Colon (tissue), 2 donors: ENCODE measurements around the gene OR10J5.
"Not testable (repeated sequence)": the region's sequence is repeated elsewhere in the genome, so short reads cannot be mapped to it uniquely, and the experiment has no call there.

Experiments
- FAIRE-seq: peaks from 2 replicates; lab custom pipeline; 2012; peaks lifted over from hg19 to GRCh38; lab: Jason Lieb, UNC
- donor health status: control.
- donor health status: control.

OR10J5 gene, protein sequence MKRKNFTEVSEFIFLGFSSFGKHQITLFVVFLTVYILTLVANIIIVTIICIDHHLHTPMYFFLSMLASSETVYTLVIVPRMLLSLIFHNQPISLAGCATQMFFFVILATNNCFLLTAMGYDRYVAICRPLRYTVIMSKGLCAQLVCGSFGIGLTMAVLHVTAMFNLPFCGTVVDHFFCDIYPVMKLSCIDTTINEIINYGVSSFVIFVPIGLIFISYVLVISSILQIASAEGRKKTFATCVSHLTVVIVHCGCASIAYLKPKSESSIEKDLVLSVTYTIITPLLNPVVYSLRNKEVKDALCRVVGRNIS

DNA sequence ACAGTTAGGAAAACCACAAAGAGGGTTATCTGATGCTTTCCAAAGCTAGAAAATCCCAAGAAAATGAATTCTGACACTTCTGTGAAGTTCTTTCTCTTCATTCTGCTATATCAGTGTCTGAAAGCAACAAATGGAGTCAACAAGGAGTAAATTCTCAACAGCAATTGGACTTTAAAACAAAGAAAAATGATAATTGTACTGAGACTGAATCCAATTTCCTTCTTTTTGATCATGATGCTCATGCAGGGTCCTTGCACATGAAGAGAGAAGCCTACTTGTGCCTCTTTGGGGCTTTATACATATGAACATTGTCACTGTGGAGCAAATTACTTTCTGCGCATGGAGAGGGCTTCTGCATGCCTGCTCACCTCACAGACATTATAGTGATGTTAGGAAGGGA, at the start of gene OR10J5:
TSS of gene OR10J5 (minus strand) at position 101 of the 400 bp plus-strand sequence. CDS start at position 101, 0 bp downstream.
- FAIRE-seq = no peak

GRCh38 chr1:159584536-159584935, 48.7 kb upstream of the OR10J5 start:
- no peak for FAIRE-seq

GRCh38 chr1:159581422-159581821, 45.6 kb upstream of the OR10J5 start:
- FAIRE-seq = no peak

- FAIRE-seq = no peak
Measured at GRCh38 chr1:159580340-159580739, 44.5 kb upstream of the OR10J5 start.

DNA sequence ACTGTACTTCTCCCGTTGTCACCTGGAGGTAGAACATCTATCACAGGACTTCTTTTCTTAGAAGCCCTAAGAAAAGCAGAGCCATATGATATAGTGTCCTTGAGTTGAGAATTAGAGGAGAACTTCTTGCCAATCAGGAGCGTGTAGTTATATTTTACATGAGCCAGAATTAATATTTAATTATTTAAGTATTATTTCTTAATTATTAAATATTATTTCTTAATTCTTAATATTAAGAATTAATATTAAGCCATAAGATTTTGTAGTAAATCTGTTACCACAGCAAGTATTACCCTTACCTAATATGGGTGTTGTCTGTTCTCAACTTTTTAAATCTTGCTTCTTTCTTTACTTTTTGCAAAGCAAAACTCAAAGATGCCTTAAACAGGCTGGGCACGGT, 41.6 kb upstream of the OR10J5 start:
- no peak for FAIRE-seq

GRCh38 chr1:159562680-159563079, 26.9 kb upstream of the OR10J5 start:
- no peak for FAIRE-seq

GRCh38 chr1:159561497-159561896, 25.7 kb upstream of the OR10J5 start:
- no peak for FAIRE-seq

- no peak for FAIRE-seq
Measured at GRCh38 chr1:159560599-159560998, 24.8 kb upstream of the OR10J5 start.

DNA sequence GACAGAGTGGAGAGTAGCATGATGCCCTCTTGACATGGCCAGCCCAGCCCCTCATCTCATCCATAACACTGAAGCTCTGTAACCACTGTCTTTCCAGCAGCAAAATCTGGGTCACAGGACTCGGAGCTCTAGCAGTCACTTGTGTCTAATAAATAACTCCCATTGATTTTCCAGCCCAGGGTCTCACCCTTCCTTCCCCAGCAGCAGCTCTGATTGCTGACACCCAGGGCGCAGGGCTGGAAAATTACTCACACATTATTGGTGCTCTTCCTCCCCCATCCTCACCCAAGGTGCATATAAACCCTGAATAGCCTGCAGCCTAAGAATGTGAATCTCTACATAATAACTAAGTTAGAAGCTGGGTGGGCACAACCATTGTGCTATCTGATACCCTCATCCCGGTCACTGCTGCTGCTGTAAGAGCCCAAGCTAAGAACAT, 21.1 kb upstream of the OR10J5 start:
- no peak for FAIRE-seq

DNA sequence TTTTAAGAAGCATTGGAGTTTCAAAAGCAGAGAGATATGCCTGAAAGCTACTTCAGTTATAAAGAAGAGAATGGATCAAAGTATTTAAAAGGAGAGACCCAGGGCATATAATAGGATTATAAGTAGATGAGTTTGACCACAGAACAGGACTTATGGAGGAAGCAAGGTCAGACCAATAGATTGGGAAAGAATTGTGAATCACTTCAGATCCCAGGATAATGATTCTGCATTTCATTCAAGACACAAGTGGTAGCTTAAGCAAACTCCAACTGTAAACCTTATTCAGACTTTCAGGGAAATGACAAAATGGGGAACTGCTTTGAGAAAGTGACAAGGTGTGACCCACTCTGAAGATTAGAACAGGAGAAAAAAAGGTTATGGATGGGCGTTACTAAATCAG, 18.9 kb upstream of the OR10J5 start:
- FAIRE-seq = no peak

- no peak for FAIRE-seq
Measured at GRCh38 chr1:159554261-159554660, 18.5 kb upstream of the OR10J5 start.

- no peak for FAIRE-seq
Measured at GRCh38 chr1:159548126-159548525, 12.3 kb upstream of the OR10J5 start.

DNA sequence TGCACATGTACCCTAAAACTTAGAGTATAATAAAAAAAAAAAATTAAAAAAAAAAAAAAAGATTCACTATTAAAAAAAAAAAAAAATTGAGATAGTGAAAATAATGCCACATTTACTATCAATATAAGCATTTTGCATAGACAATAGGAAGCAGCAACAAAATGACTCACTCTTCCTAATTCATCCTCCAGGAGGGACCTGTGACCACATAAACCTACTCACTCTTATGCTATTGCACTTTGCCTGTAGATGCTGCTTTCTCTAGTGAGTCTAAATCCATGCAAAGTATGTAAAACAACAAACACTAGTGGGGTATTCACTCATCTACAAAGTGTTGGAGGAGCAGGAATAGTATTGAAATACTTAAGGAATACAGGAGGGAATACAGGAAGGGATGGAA, 2.9 kb downstream of the OR10J5 start:
- no peak for FAIRE-seq

DNA sequence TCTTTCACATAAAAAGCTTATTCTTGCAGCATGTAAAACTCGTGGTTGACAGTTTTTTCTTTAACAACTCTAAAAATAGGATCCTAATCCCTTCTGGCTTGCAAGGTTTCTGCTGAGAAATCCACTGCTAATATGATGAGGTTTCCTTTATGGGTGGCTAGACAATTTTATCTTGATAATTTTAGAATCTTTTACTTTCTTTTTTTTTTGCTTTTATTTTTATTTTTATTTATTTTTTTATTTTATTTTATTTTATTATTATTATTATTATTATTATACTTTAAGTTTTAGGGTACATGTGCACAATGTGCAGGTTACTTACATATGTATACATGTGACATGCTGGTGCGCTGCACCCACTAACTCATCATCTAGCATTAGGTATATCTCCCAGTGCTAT, 11.0 kb downstream of the OR10J5 start:
- not testable (repeated sequence) for FAIRE-seq

GRCh38 chr1:159510229-159510541, 25.6 kb downstream of the OR10J5 start:
- FAIRE-seq = no peak

GRCh38 chr1:159509440-159510228, 26.2 kb downstream of the OR10J5 start:
- FAIRE-seq = no peak

DNA sequence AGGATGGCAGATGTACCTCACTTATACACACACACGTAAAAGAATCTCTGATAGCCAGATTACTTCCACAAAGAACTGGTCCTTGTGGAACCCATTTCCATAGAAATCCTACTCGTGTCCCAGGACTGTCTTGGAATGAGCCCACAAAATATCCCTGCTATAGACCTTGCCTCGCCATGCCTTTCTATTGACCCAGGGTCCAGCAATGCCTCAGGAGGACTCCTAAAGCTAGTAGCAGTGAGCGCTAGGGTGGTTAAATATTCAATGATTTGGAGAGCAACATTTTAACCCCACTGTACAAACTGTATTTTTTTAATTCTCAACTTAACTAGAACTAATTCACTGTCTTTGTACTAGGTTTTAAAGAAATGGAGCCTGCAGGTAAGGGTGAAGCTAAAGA, 26.9 kb downstream of the OR10J5 start:
- FAIRE-seq = no peak

DNA sequence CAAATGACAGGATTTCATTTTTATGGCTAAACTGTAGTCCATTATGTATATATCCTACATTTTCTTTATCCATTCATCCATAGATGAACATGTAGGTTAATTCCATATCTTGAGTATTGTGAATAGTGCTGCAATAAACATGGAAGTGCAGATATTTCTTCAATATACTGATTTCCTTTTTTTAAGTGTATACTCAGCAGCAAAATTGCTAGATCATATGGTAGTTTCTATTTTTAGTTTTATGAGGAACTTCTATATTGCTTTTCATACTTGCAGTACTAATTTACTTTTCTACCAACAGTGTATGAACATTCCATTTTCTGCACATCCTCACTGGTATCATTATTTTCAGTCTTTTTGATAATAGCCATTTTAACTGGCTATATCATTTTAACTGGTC, 30.1 kb downstream of the OR10J5 start:
- no peak for FAIRE-seq

DNA sequence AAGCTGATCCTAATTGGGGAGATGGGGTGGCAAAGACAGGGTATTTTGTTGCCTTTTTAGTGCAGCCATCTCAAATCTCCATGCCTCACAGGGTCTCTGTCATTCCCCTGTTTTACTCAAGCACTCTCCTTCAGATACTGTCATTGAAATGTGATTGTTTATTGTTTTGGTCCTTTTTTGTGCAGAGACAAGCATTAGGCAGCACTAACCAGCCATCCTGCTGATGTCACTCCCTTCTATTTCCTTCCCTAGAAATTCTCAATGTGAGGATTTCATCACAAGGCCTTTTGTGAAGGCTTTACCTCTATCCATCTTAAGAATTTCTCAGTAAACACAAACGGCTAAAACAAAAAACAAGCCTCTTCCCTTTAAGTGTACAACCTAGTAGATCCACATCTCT, 34.7 kb downstream of the OR10J5 start:
- FAIRE-seq = no peak

- FAIRE-seq = not testable (repeated sequence)
Measured at GRCh38 chr1:159494513-159495210, 41.1 kb downstream of the OR10J5 start.

DNA sequence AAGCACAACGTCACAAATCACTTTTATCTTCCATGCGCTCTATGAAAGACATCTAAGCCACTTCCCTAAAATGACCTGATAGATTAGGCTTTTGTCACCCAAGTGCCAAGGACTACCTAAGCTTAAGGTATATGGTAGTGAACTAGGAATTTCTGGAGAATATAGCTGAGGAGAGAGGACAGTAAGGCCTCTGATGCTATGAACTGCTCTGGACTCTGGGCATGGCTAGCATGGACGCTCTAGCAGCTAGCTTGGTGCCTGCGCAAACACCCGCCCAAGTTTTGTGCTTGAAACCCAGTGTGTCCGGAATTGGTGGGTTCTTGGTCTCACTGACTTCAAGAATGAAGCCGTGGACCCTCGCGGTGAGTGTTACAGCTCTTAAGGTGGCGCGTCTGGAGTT, 42.5 kb downstream of the OR10J5 start:
- no peak for FAIRE-seq

- no peak for FAIRE-seq
Measured at GRCh38 chr1:159492575-159493323, 43.1 kb downstream of the OR10J5 start.
